Natural killer cell (primary cell): ENCODE measurements around the gene LZTFL1. TPM values are rescaled to one million over a fixed set of nuclear protein-coding genes. Genes with fewer than 3 reads are reported as not detected.

Source experiments
- ATAC-seq, 3 donors: fragments of 150-1000 bp in 2 of 3; fragments of 200-7000 bp in 1 of 3; cut with Tn5 transposase; 1 replicate in 1 of 3; 2 replicates in 2 of 3; pipeline ENCODE4 v1.10.0; 2021; ENCODE audit warnings: mild to moderate bottlenecking in 2 of 3, moderate library complexity in 2 of 3
- DNase-seq, 2 donors: peaks; one replicate each; pipeline versions ENCODE4 v3.0.0 to v3.0.0-alpha.2; 2013 to 2021; ENCODE audit warnings: mixed read lengths in 1 of 2
- H3K27ac ChIP-seq: one replicate; pipeline ENCODE4 v1.5.1; 2013; ENCODE audit warnings: mild to moderate bottlenecking, low read length
- H3K27me3 ChIP-seq: one replicate; pipeline ENCODE4 v1.6.1; 2013; ENCODE audit warnings: low read length; ENCODE audit not compliant: control insufficient read depth, insufficient read depth
- H3K36me3 ChIP-seq: one replicate; pipeline ENCODE4 v1.6.1; 2013; ENCODE audit warnings: low read length; ENCODE audit not compliant: control insufficient read depth, insufficient read depth
- H3K4me1 ChIP-seq: one replicate; pipeline ENCODE4 v1.6.1; 2013; ENCODE audit warnings: low read length; ENCODE audit not compliant: control insufficient read depth, insufficient read depth
- H3K4me3 ChIP-seq: one replicate; pipeline ENCODE4 v1.5.1; 2013; ENCODE audit warnings: low read length
- H3K9me3 ChIP-seq: one replicate; pipeline ENCODE4 v1.6.1; 2013; ENCODE audit warnings: low read length; ENCODE audit not compliant: control insufficient read depth, insufficient read depth
- H3K27ac Mint-ChIP-seq, 2 donors: one replicate each; pipeline ENCODE4 v1.8.0; 2022; ENCODE audit warnings: mild to moderate bottlenecking in 2 of 2, mixed read lengths in 2 of 2, moderate library complexity in 1 of 2
- H3K27me3 Mint-ChIP-seq, 2 donors: one replicate each; pipeline ENCODE4 v1.8.0; 2022; ENCODE audit warnings: low read depth in 2 of 2, mixed read lengths in 2 of 2
- H3K36me3 Mint-ChIP-seq: one replicate; pipeline ENCODE4 v1.8.0; 2022; ENCODE audit warnings: mixed read lengths
- H3K4me1 Mint-ChIP-seq, 2 donors: one replicate each; pipeline ENCODE4 v1.8.0; 2022; ENCODE audit warnings: mixed read lengths in 2 of 2
- H3K4me3 Mint-ChIP-seq: one replicate; pipeline ENCODE4 v1.8.0; 2022; ENCODE audit warnings: mild to moderate bottlenecking, moderate library complexity, mixed read lengths
- H3K9me3 Mint-ChIP-seq, 2 donors: one replicate each; pipeline ENCODE4 v1.8.0; 2022; ENCODE audit warnings: mixed read lengths in 2 of 2
- CTCF ChIP-seq: fragments of 200-600 bp; IDR thresholded peaks from one replicate; pipeline ENCODE4 v1.8.0; 2022; ENCODE audit warnings: antibody characterized with exemption
- WGBS: methylation state at CpG from one replicate; pipeline ENCODE4 v1.1.7; 2013; ENCODE audit warnings: missing lambda C conversion rate; ENCODE audit not compliant: insufficient coverage; 5-methylcytosine and 5-hydroxymethylcytosine counted together
- intact Hi-C: fragments of 100-400 bp; cut with micrococcal nuclease; formaldehyde crosslinking; loops from one replicate; pipeline ENCODE4 v1.14.2; 2022
- total RNA-seq, 4 donors: library from RNA; stranded (reverse); fragments of 120-200 nt in 1 of 4; gene quantifications; one replicate each; pipeline versions ENCODE4 v1.2.3 to v1.2.4, GENCODE V29; 2013 to 2022

The LZTFL1 gene
- total RNA-seq, 3 donors from 2014 or later (not counting 1 experiment from before 2014, with no cell fraction given): 16.4 to 19.8 (median 17.2) TPM

GRCh38 chr3:45779746-45780735 is 61.9 kb downstream of the LZTFL1 start:
- Mint-ChIP-seq H3K9me3 (no peaks in the 10 kb centered on the region), H3K4me1 (no peaks in the 10 kb centered on the region), H3K4me3 (no peak overlapping the region), H3K27me3 (no peaks in the 10 kb centered on the region), H3K27ac (no peak overlapping the region), H3K36me3 (no peaks in the 10 kb centered on the region)
- no peaks in the 10 kb centered on the region for H3K27me3 ChIP-seq
- DNase-seq (no peak), ATAC-seq (no peak)
- H3K9me3 ChIP-seq: no peaks in the 10 kb centered on the region
- H3K36me3 ChIP-seq: no peaks in the 10 kb centered on the region
- intact Hi-C loops: no loop called here
- H3K4me3 ChIP-seq: no peak overlapping the region
- H3K4me1 ChIP-seq: no peaks in the 10 kb centered on the region
- no peak for TF ChIP-seq CTCF
- H3K27ac ChIP-seq: no peak overlapping the region
- 88% methylated on average over 30 of the region's 35 CpGs for WGBS

- Mint-ChIP-seq H3K9me3 (no peaks in the 10 kb centered on the region), H3K27ac (no peak overlapping the region)
These were observed 63.1 kb downstream of the LZTFL1 start for GRCh38 chr3:45778761-45779201.

GRCh38 chr3:45777746-45778386 is 64.1 kb downstream of the LZTFL1 start:
- Histone ChIP-seq H3K4me3 (no peak overlapping the region), H3K9me3 (no peaks in the 10 kb centered on the region), H3K27ac (no peak overlapping the region), H3K27me3 (peaks cover 2% of the 10 kb centered on the region), H3K36me3 (no peaks in the 10 kb centered on the region), H3K4me1 (peaks cover 1% of the 10 kb centered on the region)
- Mint-ChIP-seq H3K4me1 (peaks cover 2 to 3% of the 10 kb centered on the region in 2 donors), H3K36me3 (no peaks in the 10 kb centered on the region), H3K9me3 (no peaks in the 10 kb centered on the region), H3K4me3 (no peak overlapping the region), H3K27ac (no peak overlapping the region), H3K27me3 (peaks cover 0 to 3% of the 10 kb centered on the region in 2 donors)
- intact Hi-C loops: no loop called here
- 94% methylated on average over 11 of the region's 11 CpGs for WGBS
- ATAC-seq (no peak), DNase-seq (no peak)
- TF ChIP-seq CTCF: no peak

More at GRCh38 chr3:45778761-45779201, 63.1 kb downstream of the LZTFL1 start:
- DNase-seq (no peak), ATAC-seq (no peak)
- Mint-ChIP-seq H3K27me3 (peaks cover 0 to 3% of the 10 kb centered on the region in 2 donors), H3K36me3 (no peaks in the 10 kb centered on the region), H3K4me3 (no peak overlapping the region), H3K4me1 (no peaks in the 10 kb centered on the region)
- H3K4me1 ChIP-seq: no peaks in the 10 kb centered on the region
- H3K27me3 ChIP-seq: peaks cover 2% of the 10 kb centered on the region
- no peak overlapping the region for H3K27ac ChIP-seq
- WGBS: 89% methylated on average over 3 of the region's 3 CpGs
- no peaks in the 10 kb centered on the region for H3K9me3 ChIP-seq
- intact Hi-C loops: no loop called here
- no peaks in the 10 kb centered on the region for H3K36me3 ChIP-seq
- H3K4me3 ChIP-seq: no peak overlapping the region
- no peak for TF ChIP-seq CTCF
